COLO668 (cell line): ENCODE results near the gene OIP5.
"Not testable (repeated sequence)": the region's sequence is repeated elsewhere in the genome, so short reads cannot be mapped to it uniquely, and the experiment has no call there.

ENCODE experiments used
- DNase-seq: peaks from one replicate; lab custom pipeline; 2025; ENCODE audit not compliant: unreplicated experiment; lab: John Stamatoyannopoulos, UW

The OIP5 gene

DNA sequence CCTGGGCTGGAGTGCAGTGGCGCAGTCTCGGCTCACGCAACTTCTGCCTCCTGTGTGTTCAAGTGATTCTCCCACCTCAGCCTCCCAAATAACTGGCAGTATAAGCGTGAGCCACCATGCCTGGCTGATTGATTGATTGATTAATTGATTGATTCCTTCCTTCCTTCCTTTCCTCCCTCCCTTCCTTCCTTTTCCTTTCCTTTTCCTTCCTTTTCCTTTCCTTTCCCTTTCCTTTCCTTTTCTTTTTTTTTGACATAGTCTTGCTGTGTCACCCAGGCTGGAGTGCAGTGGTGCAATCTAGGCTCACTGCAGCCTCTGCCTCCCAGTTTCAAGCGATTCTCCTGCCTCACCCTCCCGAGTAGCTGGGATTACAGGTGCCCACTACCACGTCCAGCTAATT, 71.5 kb downstream of the OIP5 start:
- DNase-seq, result not testable (repeated sequence)

DNA sequence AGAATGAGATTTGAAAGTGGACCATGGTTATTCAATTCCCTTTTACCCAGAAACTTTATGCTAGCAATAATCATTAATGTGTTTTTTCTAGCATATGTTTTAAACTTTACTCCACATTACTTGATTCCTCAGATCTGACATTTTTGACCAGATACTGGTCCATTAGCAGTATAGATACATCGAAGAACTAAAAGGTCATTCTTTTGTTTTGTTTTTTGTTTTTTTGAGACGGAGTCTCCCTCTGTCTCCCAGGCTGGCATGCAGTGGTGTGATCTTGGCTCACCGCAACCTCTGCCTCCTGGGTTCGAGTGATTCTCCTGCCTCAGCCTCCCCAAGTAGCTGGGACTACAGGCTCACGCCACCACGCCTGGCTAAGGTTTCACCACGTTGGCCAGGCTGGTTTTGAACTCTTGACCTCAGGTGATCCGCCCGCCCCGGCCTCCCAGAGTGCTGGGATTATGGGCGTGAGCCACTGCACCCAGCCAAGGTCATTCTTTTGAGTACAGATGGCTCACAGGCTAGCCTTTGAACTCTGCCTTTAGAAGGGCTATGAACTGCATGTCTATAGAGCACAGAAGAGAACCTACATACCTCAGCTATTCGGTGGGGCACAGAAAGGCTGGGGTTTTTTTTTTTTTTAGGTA, 72.7 kb downstream of the OIP5 start:
- no peak for DNase-seq
